IMR-90 (cell line): Measurements from ENCODE around the gene ATOSB. TPM values are rescaled to one million over a fixed set of nuclear protein-coding genes. Genes with fewer than 3 reads are reported as not detected.

Experiments used
- ATAC-seq: fragments of 200-7000 bp; cut with Tn5 transposase; 2 replicates; pipeline ENCODE4 v1.9.1; 2020; ENCODE audit warnings: low read depth, mild to moderate bottlenecking, moderate library complexity
- BruUV-seq: library from RNA; stranded (reverse); fragments of 400-500 nt; replicated peaks from 2 replicates; lab custom pipeline; 2021; lab: Mats Ljungman, UMichigan
- CTCF ChIA-PET: fragments of 300-600 bp; formaldehyde crosslinking; extraction: SDS; loops from one replicate; lab custom pipeline; 2021; ENCODE audit warnings: antibody characterized with exemption; lab: Yijun Ruan, JAX
- POLR2A ChIA-PET: fragments of 300-600 bp; sonication (Branson Sonifier 250); formaldehyde crosslinking; loops from one replicate; lab custom pipeline; 2022; ENCODE audit warnings: antibody characterized with exemption; ENCODE audit not compliant: unreplicated experiment; lab: Charles Lee
- DNase-seq: peaks from one replicate; pipeline ENCODE4 v3.0.0; 2013
- H2AFZ ChIP-seq: replicated peaks from 2 replicates; pipeline ENCODE3; 2013; ENCODE audit warnings: low read length, mild to moderate bottlenecking; ENCODE audit not compliant: poor library complexity
- H2AK5ac ChIP-seq: 2 replicates; pipeline ENCODE4 v1.6.1; 2013; ENCODE audit warnings: low read depth, low read length, inconsistent platforms
- H2AK9ac ChIP-seq: replicated peaks from 2 replicates; pipeline ENCODE3; 2013; ENCODE audit warnings: mild to moderate bottlenecking, low read depth, low read length, moderate library complexity; ENCODE audit not compliant: poor library complexity
- H2BK120ac ChIP-seq: 2 replicates; pipeline ENCODE4 v1.6.1; 2013; ENCODE audit warnings: low read depth, low read length, inconsistent platforms
- H2BK15ac ChIP-seq: 3 replicates; pipeline ENCODE4 v1.6.1; 2013; ENCODE audit warnings: low read depth, low read length, inconsistent platforms
- H2BK20ac ChIP-seq: 2 replicates; pipeline ENCODE4 v1.6.1; 2013; ENCODE audit warnings: low read depth, mild to moderate bottlenecking, inconsistent platforms, low read length, moderate library complexity
- H2BK5ac ChIP-seq: 2 replicates; pipeline ENCODE4 v1.6.1; 2013; ENCODE audit warnings: mild to moderate bottlenecking, low read depth, low read length, inconsistent platforms; ENCODE audit not compliant: poor library complexity, severe bottlenecking
- H3K14ac ChIP-seq: replicated peaks from 2 replicates; pipeline ENCODE4 v1.6.1; 2013; ENCODE audit warnings: low read depth, low read length, inconsistent platforms
- H3K18ac ChIP-seq: 2 replicates; pipeline ENCODE4 v1.6.1; 2013; ENCODE audit warnings: low read depth, low read length, control low read depth
- H3K23ac ChIP-seq: 2 replicates; pipeline ENCODE4 v1.6.1; 2013; ENCODE audit warnings: low read depth, low read length, inconsistent platforms
- H3K27ac ChIP-seq: 2 replicates; pipeline ENCODE4 v1.5.1; 2013; ENCODE audit warnings: mild to moderate bottlenecking, control low read depth, low read length; ENCODE audit not compliant: insufficient read depth
- H3K27me3 ChIP-seq: 2 replicates; pipeline ENCODE4 v1.6.1; 2013; ENCODE audit warnings: low read length; ENCODE audit not compliant: control insufficient read depth, insufficient read depth
- H3K36me3 ChIP-seq: 2 replicates; pipeline ENCODE4 v1.6.1; 2013; ENCODE audit warnings: low read length, mixed read lengths; ENCODE audit not compliant: control insufficient read depth, insufficient read depth
- H3K4ac ChIP-seq: 2 replicates; pipeline ENCODE4 v1.6.1; 2013; ENCODE audit warnings: low read depth, low read length, inconsistent platforms
- H3K4me1 ChIP-seq: 2 replicates; pipeline ENCODE4 v1.6.1; 2013; ENCODE audit warnings: low read length, mixed read lengths; ENCODE audit not compliant: control insufficient read depth, insufficient read depth
- H3K4me2 ChIP-seq: 2 replicates; pipeline ENCODE4 v1.6.1; 2013; ENCODE audit warnings: low read depth, mild to moderate bottlenecking, control low read depth, low read length, moderate library complexity
- H3K4me3 ChIP-seq: 2 replicates; pipeline ENCODE4 v1.5.1; 2013; ENCODE audit warnings: low read depth, mild to moderate bottlenecking, control low read depth, low read length, moderate library complexity; ENCODE audit not compliant: insufficient read depth
- H3K56ac ChIP-seq: 2 replicates; pipeline ENCODE4 v1.6.1; 2013; ENCODE audit warnings: low read length, inconsistent platforms; ENCODE audit not compliant: insufficient read depth; ENCODE audit errors: extremely low read depth
- H3K79me1 ChIP-seq, 2 experiments: 2 replicates each; pipeline ENCODE4 v1.6.1; 2013; ENCODE audit warnings: low read length in 2 of 2, inconsistent platforms in 1 of 2, low read depth in 1 of 2
- H3K9ac ChIP-seq: 2 replicates; pipeline ENCODE4 v1.6.1; 2013; ENCODE audit warnings: low read depth, low read length, control low read depth
- H3K9me1 ChIP-seq: 2 replicates; pipeline ENCODE4 v1.6.1; 2013; ENCODE audit warnings: low read length, inconsistent platforms; ENCODE audit not compliant: insufficient read depth
- H3K9me3 ChIP-seq: 2 replicates; pipeline ENCODE4 v1.6.1; 2013; ENCODE audit warnings: low read length; ENCODE audit not compliant: control insufficient read depth, insufficient read depth
- H4K20me1 ChIP-seq: 2 replicates; pipeline ENCODE4 v1.6.1; 2013; ENCODE audit warnings: low read length, inconsistent platforms; ENCODE audit not compliant: insufficient read depth
- H4K5ac ChIP-seq: 2 replicates; pipeline ENCODE4 v1.6.1; 2013; ENCODE audit warnings: mild to moderate bottlenecking, low read depth, low read length, control low read depth
- H4K8ac ChIP-seq, 2 experiments: 2 replicates each; pipeline ENCODE4 v1.6.1; 2013; ENCODE audit warnings: low read depth in 2 of 2, low read length in 2 of 2, control low read depth in 1 of 2, inconsistent platforms in 1 of 2
- H4K91ac ChIP-seq: 2 replicates; pipeline ENCODE4 v1.6.1; 2013; ENCODE audit warnings: low read depth, low read length, inconsistent platforms; ENCODE audit not compliant: insufficient read depth
- BHLHE40 ChIP-seq: fragments of 150-350 bp; IDR thresholded peaks from 2 replicates; pipeline ENCODE4 v1.6.1; 2016; ENCODE audit warnings: mild to moderate bottlenecking, low read depth, low read length
- CEBPB ChIP-seq: IDR thresholded peaks from 2 replicates; pipeline ENCODE4 v1.6.1; 2012; ENCODE audit warnings: low read depth, low read length, improper control_type of control experiment
- CHD1 ChIP-seq: IDR thresholded peaks from 2 replicates; pipeline ENCODE4 v1.6.1; 2012; ENCODE audit warnings: low read depth, low read length, improper control_type of control experiment
- FOS ChIP-seq: fragments of 150-350 bp; IDR thresholded peaks from 2 replicates; pipeline ENCODE4 v1.6.1; 2016; ENCODE audit warnings: low read depth, low read length
- MAFK ChIP-seq: IDR thresholded peaks from 2 replicates; pipeline ENCODE4 v1.6.1; 2012; ENCODE audit warnings: low read depth, low read length, improper control_type of control experiment
- MAZ ChIP-seq: IDR thresholded peaks from 2 replicates; pipeline ENCODE4 v1.6.1; 2012; ENCODE audit warnings: low read depth, mild to moderate bottlenecking, low read length, improper control_type of control experiment, moderate library complexity, borderline replicate concordance
- MXI1 ChIP-seq: IDR thresholded peaks from 2 replicates; pipeline ENCODE4 v1.6.1; 2012; ENCODE audit warnings: low read depth, mild to moderate bottlenecking, low read length, moderate library complexity, borderline replicate concordance
- NFE2L2 ChIP-seq: fragments of 150-350 bp; IDR thresholded peaks from 2 replicates; pipeline ENCODE4 v1.6.1; 2016; ENCODE audit warnings: low read depth, mild to moderate bottlenecking, low read length
- POLR2A ChIP-seq: IDR thresholded peaks from 2 replicates; pipeline ENCODE4 v1.6.1; 2012; ENCODE audit warnings: mild to moderate bottlenecking, low read depth, low read length
- RAD21 ChIP-seq: IDR thresholded peaks from 2 replicates; pipeline ENCODE4 v1.6.1; 2012; ENCODE audit warnings: low read length, improper control_type of control experiment
- RCOR1 ChIP-seq: IDR thresholded peaks from 2 replicates; pipeline ENCODE4 v1.6.1; 2012; ENCODE audit warnings: mild to moderate bottlenecking, low read length, improper control_type of control experiment; ENCODE audit not compliant: insufficient replicate concordance
- RFX5 ChIP-seq: IDR thresholded peaks from 2 replicates; pipeline ENCODE4 v1.8.0; 2012; ENCODE audit warnings: low read depth, mild to moderate bottlenecking, low read length, moderate library complexity
- SMC3 ChIP-seq: fragments of 150-350 bp; IDR thresholded peaks from 2 replicates; pipeline ENCODE4 v1.6.1; 2016; ENCODE audit warnings: low read depth, mild to moderate bottlenecking, antibody characterized with exemption, low read length, moderate library complexity
- WGBS, 2 experiments: methylation state at CpG; one replicate each; pipeline versions ENCODE4 v1.1.5 to v1.1.7; 2013; ENCODE audit warnings: missing lambda C conversion rate in 2 of 2; ENCODE audit not compliant: insufficient read length in 1 of 2; ENCODE audit errors: extremely low coverage in 2 of 2; 5-methylcytosine and 5-hydroxymethylcytosine counted together
- dilution Hi-C: fragments of 300-500 bp; cut with HindIII; formaldehyde crosslinking; loops from one replicate; pipeline ENCODE4 v1.14.3; 2018; ENCODE audit warnings: low sequenced_read_pairs; ENCODE audit not compliant: unreplicated experiment
- in situ Hi-C: fragments of 300-500 bp; cut with MboI; formaldehyde crosslinking; loops from 3 replicates; pipeline ENCODE4 v1.14.3; 2019; ENCODE audit warnings: low sequenced_read_pairs, inconsistent platforms, mixed read lengths
- intact Hi-C: fragments of 100-400 bp; cut with micrococcal nuclease; formaldehyde crosslinking; loops from 2 replicates; pipeline ENCODE4 v1.10.0; 2022
- polyA plus RNA-seq, 3 experiments: library from polyadenylated mRNA; depleted of rRNA; stranded (reverse); fragments of >200 nt; gene quantifications; 2 replicates each; pipeline ENCODE4 v1.2.3, GENCODE V29; 2012; ENCODE audit warnings: low replicate concordance in 1 of 3
- total RNA-seq: library from RNA; depleted of rRNA; stranded (reverse); fragments of >200 nt; gene quantifications from 2 replicates; pipeline ENCODE4 v1.2.3, GENCODE V29; 2012
- TF ChIP-seq, protein P1 (sequence below): fragments of 150-350 bp; IDR thresholded peaks from 2 replicates; pipeline ENCODE4 v1.6.1; 2016; ENCODE audit warnings: low read depth, mild to moderate bottlenecking, low read length, moderate library complexity, borderline replicate concordance
- TF ChIP-seq, protein P2 (sequence below): conservative IDR thresholded peaks from 2 replicates; pipeline ENCODE4 v1.5.1; 2012; ENCODE audit warnings: mild to moderate bottlenecking, low read depth, low read length, improper control_type of control experiment
- TF ChIP-seq, protein P3 (sequence below): fragments of 150-350 bp; IDR thresholded peaks from 2 replicates; pipeline ENCODE4 v1.6.1; 2017; ENCODE audit warnings: mild to moderate bottlenecking, antibody characterized with exemption, low read length, low read depth

The ATOSB gene
- total and polyA plus RNA-seq, 2 of the 4 experiments (the other 2 are of a cell fraction), result 12.0 to 40.2 TPM

DNA sequence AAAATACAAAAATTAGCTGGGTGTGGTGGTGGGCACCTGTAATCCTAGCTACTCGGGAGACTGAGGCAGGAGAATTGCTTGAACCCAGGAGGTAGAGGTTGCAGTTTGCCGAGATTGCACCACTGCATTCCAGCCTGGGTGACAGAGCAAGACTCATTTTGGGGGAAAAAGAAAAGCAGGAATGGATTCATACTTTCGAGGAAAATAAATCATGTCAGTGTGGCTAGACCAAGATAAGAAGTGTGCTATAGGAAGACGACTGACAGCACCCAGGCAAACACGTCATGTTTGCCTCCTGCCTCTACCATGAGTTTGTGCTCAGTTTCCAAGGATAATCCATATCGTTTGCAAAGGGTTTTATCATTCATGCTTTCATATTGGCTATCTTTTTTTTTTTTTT is 19.3 kb upstream of the ATOSB start:
- DNase-seq (no peak), ATAC-seq (no peak)
- no peak overlapping the region for H2BK120ac ChIP-seq
- H3K18ac ChIP-seq, result no peak overlapping the region
- TF ChIP-seq RAD21 (no peak), POLR2A (no peak), NFE2L2 (no peak), MAZ (no peak), RFX5 (no peak), FOS (no peak), CEBPB (no peak), RCOR1 (no peak), BHLHE40 (no peak), MXI1 (no peak), MAFK (no peak), CHD1 (no peak), SMC3 (no peak)
- TF ChIP-seq, protein P1, sequence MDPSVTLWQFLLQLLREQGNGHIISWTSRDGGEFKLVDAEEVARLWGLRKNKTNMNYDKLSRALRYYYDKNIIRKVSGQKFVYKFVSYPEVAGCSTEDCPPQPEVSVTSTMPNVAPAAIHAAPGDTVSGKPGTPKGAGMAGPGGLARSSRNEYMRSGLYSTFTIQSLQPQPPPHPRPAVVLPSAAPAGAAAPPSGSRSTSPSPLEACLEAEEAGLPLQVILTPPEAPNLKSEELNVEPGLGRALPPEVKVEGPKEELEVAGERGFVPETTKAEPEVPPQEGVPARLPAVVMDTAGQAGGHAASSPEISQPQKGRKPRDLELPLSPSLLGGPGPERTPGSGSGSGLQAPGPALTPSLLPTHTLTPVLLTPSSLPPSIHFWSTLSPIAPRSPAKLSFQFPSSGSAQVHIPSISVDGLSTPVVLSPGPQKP, result no peak
- TF ChIP-seq, protein P2, sequence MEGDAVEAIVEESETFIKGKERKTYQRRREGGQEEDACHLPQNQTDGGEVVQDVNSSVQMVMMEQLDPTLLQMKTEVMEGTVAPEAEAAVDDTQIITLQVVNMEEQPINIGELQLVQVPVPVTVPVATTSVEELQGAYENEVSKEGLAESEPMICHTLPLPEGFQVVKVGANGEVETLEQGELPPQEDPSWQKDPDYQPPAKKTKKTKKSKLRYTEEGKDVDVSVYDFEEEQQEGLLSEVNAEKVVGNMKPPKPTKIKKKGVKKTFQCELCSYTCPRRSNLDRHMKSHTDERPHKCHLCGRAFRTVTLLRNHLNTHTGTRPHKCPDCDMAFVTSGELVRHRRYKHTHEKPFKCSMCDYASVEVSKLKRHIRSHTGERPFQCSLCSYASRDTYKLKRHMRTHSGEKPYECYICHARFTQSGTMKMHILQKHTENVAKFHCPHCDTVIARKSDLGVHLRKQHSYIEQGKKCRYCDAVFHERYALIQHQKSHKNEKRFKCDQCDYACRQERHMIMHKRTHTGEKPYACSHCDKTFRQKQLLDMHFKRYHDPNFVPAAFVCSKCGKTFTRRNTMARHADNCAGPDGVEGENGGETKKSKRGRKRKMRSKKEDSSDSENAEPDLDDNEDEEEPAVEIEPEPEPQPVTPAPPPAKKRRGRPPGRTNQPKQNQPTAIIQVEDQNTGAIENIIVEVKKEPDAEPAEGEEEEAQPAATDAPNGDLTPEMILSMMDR, result no peak
- TF ChIP-seq, protein P3, sequence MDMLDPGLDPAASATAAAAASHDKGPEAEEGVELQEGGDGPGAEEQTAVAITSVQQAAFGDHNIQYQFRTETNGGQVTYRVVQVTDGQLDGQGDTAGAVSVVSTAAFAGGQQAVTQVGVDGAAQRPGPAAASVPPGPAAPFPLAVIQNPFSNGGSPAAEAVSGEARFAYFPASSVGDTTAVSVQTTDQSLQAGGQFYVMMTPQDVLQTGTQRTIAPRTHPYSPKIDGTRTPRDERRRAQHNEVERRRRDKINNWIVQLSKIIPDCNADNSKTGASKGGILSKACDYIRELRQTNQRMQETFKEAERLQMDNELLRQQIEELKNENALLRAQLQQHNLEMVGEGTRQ, result no peak
- no peak overlapping the region for H2AFZ ChIP-seq
- no peaks in the 10 kb centered on the region for H3K36me3 ChIP-seq
- no peak overlapping the region for H2AK9ac ChIP-seq
- peaks cover 2% of the 10 kb centered on the region; the same call in 1 of the 2 replicates for H3K27me3 ChIP-seq
- peaks cover 2% of the 10 kb centered on the region; the same call in 1 of the 2 replicates for H3K9me3 ChIP-seq
- dilution Hi-C loops, result no loop called here
- in situ Hi-C loops, result no loop called here
- BruUV-seq, result no TSS peak
- H3K9ac ChIP-seq, result no peak overlapping the region
- no peak overlapping the region for H4K8ac ChIP-seq
- no peak overlapping the region for H2AK5ac ChIP-seq
- no peak overlapping the region for H4K91ac ChIP-seq
- H4K20me1 ChIP-seq, result no peaks in the 10 kb centered on the region
- H3K23ac ChIP-seq, result no peak overlapping the region
- CTCF ChIA-PET, result no interaction called here
- H2BK20ac ChIP-seq, result no peak overlapping the region
- intact Hi-C loops, result no loop called here
- no peak overlapping the region for H3K4me2 ChIP-seq
- no peak overlapping the region for H3K4ac ChIP-seq
- WGBS, 2 experiments, result 20% methylated on average over 1 of the region's 6 CpGs; no CpG with 5 or more reads in 1 of the 2 experiments
- H3K79me1 ChIP-seq, result no peaks in the 10 kb centered on the region
- no peak overlapping the region for H3K56ac ChIP-seq
- H3K14ac ChIP-seq, result no peak overlapping the region
- H2BK5ac ChIP-seq, result no peak overlapping the region
- no peaks in the 10 kb centered on the region for H3K4me1 ChIP-seq
- H3K9me1 ChIP-seq, result no peaks in the 10 kb centered on the region
- H2BK15ac ChIP-seq, result no peak overlapping the region
- H3K4me3 ChIP-seq, result no peak overlapping the region
- no peak overlapping the region for H3K27ac ChIP-seq
- POLR2A ChIA-PET, result no interaction called here
- H4K5ac ChIP-seq, result no peak overlapping the region
